Large intestine (tissue), 3 donors: ENCODE measurements around the gene CCNL2. TPM values are rescaled to one million over a fixed set of nuclear protein-coding genes. Genes with fewer than 3 reads are reported as not detected.
"Not testable (repeated sequence)": the region's sequence is repeated elsewhere in the genome, so short reads cannot be mapped to it uniquely, and the experiment has no call there.

ENCODE experiments used
- DNase-seq, 2 donors: peaks; one replicate each; pipeline versions ENCODE4 v3.0.0 to v3.0.0-alpha.2; 2013
- H3K27ac ChIP-seq: one replicate; pipeline ENCODE4 v1.5.1; 2013; ENCODE audit warnings: low read length
- H3K27me3 ChIP-seq: 2 replicates; pipeline ENCODE4 v1.6.1; 2013; ENCODE audit warnings: low read length; ENCODE audit not compliant: control insufficient read depth, insufficient read depth
- H3K36me3 ChIP-seq: 2 replicates; pipeline ENCODE4 v1.6.1; 2013; ENCODE audit warnings: low read length; ENCODE audit not compliant: control insufficient read depth, insufficient read depth
- H3K4me1 ChIP-seq: one replicate; pipeline ENCODE4 v1.6.1; 2013; ENCODE audit warnings: low read length; ENCODE audit not compliant: control insufficient read depth, insufficient read depth
- H3K4me3 ChIP-seq: one replicate; pipeline ENCODE4 v1.5.1; 2013; ENCODE audit warnings: low read length
- H3K9me3 ChIP-seq: one replicate; pipeline ENCODE4 v1.6.1; 2013; ENCODE audit warnings: mild to moderate bottlenecking, low read depth, low read length, moderate library complexity; ENCODE audit not compliant: control insufficient read depth
- WGBS: methylation state at CpG from one replicate; pipeline ENCODE4 v1.1.5; 2013; ENCODE audit warnings: low lambda C conversion rate; ENCODE audit not compliant: insufficient coverage; 5-methylcytosine and 5-hydroxymethylcytosine counted together
- polyA plus RNA-seq: library from polyadenylated mRNA; unstranded; fragments of 120-200 nt; gene quantifications from one replicate; pipeline ENCODE4 v1.2.1, GENCODE V29; 2013

Gene CCNL2
- polyA plus RNA-seq, 1 donor = 285 TPM

DNA sequence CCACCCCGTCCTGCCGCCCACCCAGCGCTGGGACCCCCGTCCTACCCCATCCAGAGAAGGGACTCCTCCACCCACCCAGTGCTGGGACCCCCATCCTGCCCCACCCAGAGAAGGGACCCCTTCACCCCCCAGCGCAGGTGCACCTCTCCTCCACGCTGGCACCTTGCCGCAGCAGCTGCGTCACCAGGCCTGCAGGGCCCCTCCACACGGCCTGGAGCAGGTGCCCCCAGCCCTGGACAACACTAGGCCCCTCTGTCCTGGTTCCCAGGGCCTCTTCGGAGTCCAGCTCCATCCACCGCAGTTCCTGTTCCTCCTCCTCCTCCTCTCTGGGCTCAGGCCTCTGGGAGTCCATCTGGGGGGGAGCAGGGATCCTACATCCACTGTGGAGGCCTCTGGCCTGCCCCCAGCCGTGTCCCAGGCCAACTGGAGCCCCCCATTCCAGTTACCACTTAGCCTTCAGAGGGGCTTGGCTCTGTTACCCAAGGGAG lies 21.6 kb upstream of the CCNL2 start:
- DNase-seq = no peak
- no CpG with 5 or more reads among the region's 12 CpGs for WGBS
- no peaks in the 10 kb centered on the region for H3K4me1 ChIP-seq
- H3K36me3 ChIP-seq = no peaks in the 10 kb centered on the region
- H3K4me3 ChIP-seq = no peak overlapping the region
- H3K27ac ChIP-seq = no peak overlapping the region
- peaks cover 3% of the 10 kb centered on the region for H3K9me3 ChIP-seq
- peaks cover 15% of the 10 kb centered on the region for H3K27me3 ChIP-seq

- H3K27ac ChIP-seq = no peak overlapping the region
- H3K27me3 ChIP-seq = peaks cover 15% of the 10 kb centered on the region
- H3K4me3 ChIP-seq = no peak overlapping the region
- H3K36me3 ChIP-seq = no peaks in the 10 kb centered on the region
- DNase-seq = peak in 1 of 2 donors; percentile 42
- peaks cover 3% of the 10 kb centered on the region for H3K9me3 ChIP-seq
- no peaks in the 10 kb centered on the region for H3K4me1 ChIP-seq
- no CpG with 5 or more reads among the region's 112 CpGs for WGBS
These were observed 20.9 kb upstream of the CCNL2 start for GRCh38 chr1:1419813-1420653.

DNA sequence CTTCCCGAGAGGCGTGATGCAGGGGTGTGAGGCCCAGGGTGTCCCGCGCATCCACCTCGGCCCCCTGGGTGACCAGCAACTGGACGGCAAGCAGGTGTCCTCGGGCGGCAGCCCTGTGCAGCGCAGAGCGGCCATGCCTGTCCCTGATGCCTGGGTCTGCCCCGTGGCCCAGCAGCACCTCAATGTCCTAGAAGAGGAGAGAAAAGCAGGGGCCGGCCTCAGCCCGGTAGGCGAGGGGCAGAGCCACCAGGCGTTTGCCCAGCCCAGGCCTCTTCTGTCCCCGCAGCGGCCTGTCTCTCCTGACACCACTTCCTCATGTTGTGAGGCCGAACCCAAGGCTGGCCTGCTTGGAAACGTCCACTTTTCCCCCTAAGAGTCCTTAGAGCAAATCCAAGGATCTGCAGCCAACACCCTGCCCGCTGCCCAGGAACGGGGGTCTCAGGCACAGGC lies 20.3 kb upstream of the CCNL2 start:
- WGBS = no CpG with 5 or more reads among the region's 21 CpGs
- Histone ChIP-seq H3K27me3 (peaks cover 15% of the 10 kb centered on the region), H3K36me3 (no peaks in the 10 kb centered on the region), H3K4me3 (no peak overlapping the region), H3K9me3 (peaks cover 3% of the 10 kb centered on the region), H3K27ac (no peak overlapping the region), H3K4me1 (no peaks in the 10 kb centered on the region)
- DNase-seq = no peak

- Histone ChIP-seq H3K9me3 (peaks cover 3% of the 10 kb centered on the region), H3K4me3 (no peak overlapping the region), H3K4me1 (no peaks in the 10 kb centered on the region), H3K27me3 (peaks cover 15% of the 10 kb centered on the region), H3K27ac (no peak overlapping the region), H3K36me3 (no peaks in the 10 kb centered on the region)
- DNase-seq = no peak
- 100% methylated on average over 3 of the region's 26 CpGs for WGBS
These were observed 19.6 kb upstream of the CCNL2 start for GRCh38 chr1:1418464-1419362.

GRCh38 chr1:1417825-1418463 lies 18.8 kb upstream of the CCNL2 start:
- DNase-seq, H3K9me3 ChIP-seq, H3K27ac ChIP-seq, H3K36me3 ChIP-seq, H3K4me3 ChIP-seq, H3K4me1 ChIP-seq: not testable (repeated sequence)
- peaks cover 15% of the 10 kb centered on the region for H3K27me3 ChIP-seq
- WGBS = no CpG with 5 or more reads among the region's 25 CpGs

DNA sequence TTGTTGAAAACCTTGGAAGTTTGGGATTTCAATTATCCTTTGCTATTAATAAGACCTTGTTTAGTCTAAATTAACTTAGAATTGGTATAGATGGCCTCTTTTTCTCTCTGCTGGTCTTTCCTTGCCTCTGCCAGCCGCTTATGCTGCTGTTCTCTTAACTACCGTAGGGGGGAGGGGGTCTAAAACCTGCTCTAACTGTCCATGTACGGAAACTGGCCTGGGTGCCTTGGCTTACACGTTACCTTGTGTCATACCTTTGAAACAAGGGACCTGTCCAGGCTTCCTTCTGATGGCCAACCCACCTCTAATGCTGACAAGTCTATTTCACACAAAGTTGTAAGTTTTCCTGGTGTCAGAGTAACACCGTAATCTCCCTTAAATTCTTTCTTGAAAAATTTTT lies 18.3 kb upstream of the CCNL2 start:
- not testable (repeated sequence) for H3K27ac ChIP-seq, DNase-seq
- no CpG with 5 or more reads among the region's 5 CpGs for WGBS

GRCh38 chr1:1415751-1416150 lies 16.6 kb upstream of the CCNL2 start:
- no peaks in the 10 kb centered on the region for H3K4me1 ChIP-seq
- WGBS = no CpG with 5 or more reads among the region's 13 CpGs
- H3K27ac ChIP-seq = no peak overlapping the region
- H3K4me3 ChIP-seq = no peak overlapping the region
- H3K9me3 ChIP-seq = peaks cover 11% of the 10 kb centered on the region
- no peak for DNase-seq
- H3K36me3 ChIP-seq = no peaks in the 10 kb centered on the region
- peaks cover 6% of the 10 kb centered on the region for H3K27me3 ChIP-seq

More for the DNA sequence above, 18.3 kb upstream of the CCNL2 start:
- H3K27me3 ChIP-seq = peaks cover 15% of the 10 kb centered on the region
- not testable (repeated sequence) for H3K9me3 ChIP-seq, H3K4me3 ChIP-seq, H3K4me1 ChIP-seq, H3K36me3 ChIP-seq

- not testable (repeated sequence) for H3K27ac ChIP-seq, H3K9me3 ChIP-seq, H3K27me3 ChIP-seq, H3K4me3 ChIP-seq, H3K4me1 ChIP-seq, DNase-seq, H3K36me3 ChIP-seq
- WGBS = 100% methylated on average over 5 of the region's 11 CpGs
These were observed 13.3 kb upstream of the CCNL2 start for GRCh38 chr1:1412311-1412902.

DNA sequence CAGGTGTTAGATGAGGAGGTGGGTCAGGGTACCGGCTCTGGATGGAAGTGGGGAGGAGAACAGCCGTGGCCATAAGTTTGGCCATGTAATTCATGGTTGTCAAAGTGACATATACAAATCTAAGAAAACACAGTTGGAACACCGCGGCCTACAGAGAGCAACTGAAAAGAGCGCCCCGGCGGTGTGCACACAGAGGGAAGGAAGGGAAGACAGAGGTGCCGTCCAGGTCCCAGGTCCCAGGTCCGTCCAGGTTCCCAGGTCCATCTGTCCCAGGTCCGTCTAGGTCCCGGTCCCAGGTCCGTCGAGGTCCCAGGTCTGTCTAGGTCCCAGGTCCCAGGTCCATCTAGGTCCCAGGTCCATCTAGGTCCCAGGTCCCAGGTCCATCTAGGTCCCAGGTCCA lies 12.5 kb upstream of the CCNL2 start:
- WGBS = no CpG with 5 or more reads among the region's 13 CpGs
- H3K4me3 ChIP-seq = no peak overlapping the region
- H3K27ac ChIP-seq = no peak overlapping the region
- DNase-seq = no peak
- no peaks in the 10 kb centered on the region for H3K27me3 ChIP-seq
- no peaks in the 10 kb centered on the region for H3K4me1 ChIP-seq
- peaks cover 3% of the 10 kb centered on the region for H3K36me3 ChIP-seq
- peaks cover 8% of the 10 kb centered on the region for H3K9me3 ChIP-seq

- not testable (repeated sequence) for DNase-seq, H3K27ac ChIP-seq, H3K27me3 ChIP-seq, H3K9me3 ChIP-seq, H3K4me3 ChIP-seq
- H3K36me3 ChIP-seq = peaks cover 10% of the 10 kb centered on the region
- no CpG with 5 or more reads among the region's 8 CpGs for WGBS
- peaks cover 10% of the 10 kb centered on the region for H3K4me1 ChIP-seq
These were observed 11.1 kb upstream of the CCNL2 start for GRCh38 chr1:1410238-1410637.
